Endometrium (tissue), 2 donors: ENCODE results near the gene RTN4RL2.

Experiments
- FAIRE-seq: peaks from 2 replicates; lab custom pipeline; 2012; peaks lifted over from hg19 to GRCh38; lab: Jason Lieb, UNC
- donor health status: control.
- donor health status: control.

The RTN4RL2 gene

GRCh38 chr11:57500926-57501325 lies 40.6 kb downstream of the RTN4RL2 start:
- no peak for FAIRE-seq

GRCh38 chr11:57501953-57502352 lies 41.6 kb downstream of the RTN4RL2 start:
- FAIRE-seq = no peak

GRCh38 chr11:57502376-57502775 lies 42.0 kb downstream of the RTN4RL2 start:
- FAIRE-seq = no peak

- FAIRE-seq = no peak
These were observed 42.5 kb downstream of the RTN4RL2 start for GRCh38 chr11:57502870-57503269.

GRCh38 chr11:57504511-57504910 lies 44.2 kb downstream of the RTN4RL2 start:
- no peak for FAIRE-seq

GRCh38 chr11:57506522-57506921 lies 46.2 kb downstream of the RTN4RL2 start:
- no peak for FAIRE-seq

- no peak for FAIRE-seq
These were observed 48.2 kb downstream of the RTN4RL2 start for GRCh38 chr11:57508341-57509170.

GRCh38 chr11:57511741-57512430 lies 51.6 kb downstream of the RTN4RL2 start:
- FAIRE-seq = no peak

GRCh38 chr11:57512646-57513451 lies 52.5 kb downstream of the RTN4RL2 start:
- no peak for FAIRE-seq

GRCh38 chr11:57513452-57513795 lies 53.1 kb downstream of the RTN4RL2 start:
- no peak for FAIRE-seq

- FAIRE-seq = no peak
These were observed 53.7 kb downstream of the RTN4RL2 start for GRCh38 chr11:57513911-57514537.

GRCh38 chr11:57514538-57515331 lies 54.4 kb downstream of the RTN4RL2 start:
- no peak for FAIRE-seq

GRCh38 chr11:57515332-57516060 lies 55.2 kb downstream of the RTN4RL2 start, which contains the start of gene SLC43A1:
SLC43A1 (minus strand) TSS chr11:57515702; CDS start chr11:57514111, 1,591 bp downstream.
- no peak for FAIRE-seq

GRCh38 chr11:57516061-57516443 lies 55.7 kb downstream of the RTN4RL2 start:
- no peak for FAIRE-seq

GRCh38 chr11:57521116-57521515 lies 60.8 kb downstream of the RTN4RL2 start:
- FAIRE-seq = no peak

- FAIRE-seq = no peak
These were observed 63.1 kb downstream of the RTN4RL2 start for GRCh38 chr11:57523419-57523818.
